HG03175 (cell line): ENCODE results near the gene CTSG.
"Not testable (repeated sequence)": the region's sequence is repeated elsewhere in the genome, so short reads cannot be mapped to it uniquely, and the experiment has no call there.

ENCODE experiments used
- ATAC-seq: cut with Tn5 transposase; IDR thresholded peaks from one replicate; pipeline ENCODE4 v1.9.1; 2021; ENCODE audit warnings: mild to moderate bottlenecking, moderate library complexity; ENCODE audit not compliant: unreplicated experiment

CTSG gene, protein sequence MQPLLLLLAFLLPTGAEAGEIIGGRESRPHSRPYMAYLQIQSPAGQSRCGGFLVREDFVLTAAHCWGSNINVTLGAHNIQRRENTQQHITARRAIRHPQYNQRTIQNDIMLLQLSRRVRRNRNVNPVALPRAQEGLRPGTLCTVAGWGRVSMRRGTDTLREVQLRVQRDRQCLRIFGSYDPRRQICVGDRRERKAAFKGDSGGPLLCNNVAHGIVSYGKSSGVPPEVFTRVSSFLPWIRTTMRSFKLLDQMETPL

GRCh38 chr14:24576182-24576581 lies at the start of gene CTSG:
Gene CTSG (minus strand): TSS chr14:24576250. CDS start chr14:24576223, 27 bp downstream.
- ATAC-seq = no peak

- ATAC-seq = no peak
Observed at GRCh38 chr14:24613747-24614146, 37.7 kb upstream of the CTSG start.

GRCh38 chr14:24613241-24613640 lies 37.2 kb upstream of the CTSG start:
- no peak for ATAC-seq

- ATAC-seq = no peak
Observed at GRCh38 chr14:24612196-24612595, 36.1 kb upstream of the CTSG start.

- ATAC-seq = peak; percentile 60
Observed at GRCh38 chr14:24609655-24610344, 33.8 kb upstream of the CTSG start, which contains the start of gene GZMH. Gene GZMH (minus strand): TSS chr14:24609685. CDS start chr14:24609613, 72 bp downstream.

GRCh38 chr14:24607635-24608514 lies 31.8 kb upstream of the CTSG start:
- no peak for ATAC-seq

DNA sequence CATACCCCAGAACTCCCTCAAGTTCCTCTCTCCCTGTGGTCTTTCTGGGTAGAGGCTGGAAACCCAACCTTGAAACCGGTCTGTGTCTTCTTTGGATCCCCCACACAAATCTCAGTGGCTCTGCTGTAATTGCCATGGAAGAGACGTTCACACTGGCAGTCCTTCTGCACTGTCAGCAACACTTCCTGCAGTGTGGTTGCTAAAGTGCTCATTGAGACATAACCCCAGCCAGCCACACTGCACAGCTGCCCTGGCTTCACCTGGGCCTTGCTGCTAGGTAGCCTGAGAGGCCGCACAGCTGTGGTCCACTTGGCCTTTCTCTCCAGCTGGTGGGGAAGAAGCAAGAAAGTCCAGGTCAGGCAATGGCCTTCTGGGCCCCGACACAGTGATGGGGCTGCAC lies 31.0 kb upstream of the CTSG start:
- no peak for ATAC-seq

DNA sequence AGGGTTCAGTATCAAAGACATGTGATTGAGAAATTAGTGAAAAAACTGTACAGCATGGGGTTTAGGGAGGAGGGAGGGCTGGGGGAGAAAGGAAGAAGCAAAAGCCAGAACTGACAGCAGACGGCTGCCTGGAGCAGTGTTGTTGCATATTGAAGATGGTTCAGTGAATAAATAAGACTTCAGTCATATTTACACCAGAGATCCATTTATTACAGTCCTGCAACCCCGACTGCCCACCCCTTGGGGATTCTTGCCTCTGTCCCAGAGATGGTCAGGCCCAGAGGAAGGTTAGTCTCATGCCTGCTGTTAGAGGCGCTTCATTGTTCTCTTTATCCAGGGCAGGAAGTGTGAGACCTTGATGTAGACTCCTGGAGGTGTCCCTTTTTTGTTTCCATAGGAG lies 30.2 kb upstream of the CTSG start:
- ATAC-seq = no peak

DNA sequence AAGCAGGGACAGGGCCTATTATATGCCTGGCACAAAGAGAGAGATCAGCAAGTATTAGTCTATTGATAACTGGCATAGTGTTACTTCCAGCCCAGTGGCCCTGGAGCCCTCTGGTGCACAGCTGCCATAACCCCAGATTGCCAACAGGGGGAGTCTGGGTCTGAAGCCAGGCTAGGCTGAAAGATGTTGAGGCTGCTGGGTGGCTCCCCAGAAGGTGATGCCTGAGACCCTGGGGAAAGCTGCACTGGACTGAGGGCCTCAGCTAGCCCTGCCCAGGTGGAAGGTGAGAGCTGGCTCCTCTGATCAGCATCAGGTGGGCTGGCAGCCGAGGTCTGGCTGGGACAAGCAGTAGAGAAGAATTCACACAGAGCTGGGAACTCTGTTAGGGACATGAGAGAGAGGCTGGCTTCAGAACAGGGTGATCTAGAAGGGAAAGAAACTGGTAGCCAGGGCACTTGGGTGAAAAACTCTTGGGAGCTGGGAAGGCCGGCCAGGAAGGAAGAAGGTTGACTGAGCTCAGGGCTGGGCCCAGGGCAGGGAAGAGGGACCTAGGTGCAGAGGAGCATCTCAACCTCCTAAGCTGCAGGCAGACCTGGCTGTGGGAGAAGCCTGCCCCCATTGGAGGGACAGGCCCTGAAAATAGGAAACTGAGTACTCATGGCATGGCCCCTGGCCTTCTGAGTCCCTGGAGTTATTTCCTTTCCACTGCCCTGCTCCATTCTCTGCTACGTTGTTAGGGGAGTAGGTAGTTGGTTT lies 29.6 kb upstream of the CTSG start:
- ATAC-seq = peak; percentile 79

DNA sequence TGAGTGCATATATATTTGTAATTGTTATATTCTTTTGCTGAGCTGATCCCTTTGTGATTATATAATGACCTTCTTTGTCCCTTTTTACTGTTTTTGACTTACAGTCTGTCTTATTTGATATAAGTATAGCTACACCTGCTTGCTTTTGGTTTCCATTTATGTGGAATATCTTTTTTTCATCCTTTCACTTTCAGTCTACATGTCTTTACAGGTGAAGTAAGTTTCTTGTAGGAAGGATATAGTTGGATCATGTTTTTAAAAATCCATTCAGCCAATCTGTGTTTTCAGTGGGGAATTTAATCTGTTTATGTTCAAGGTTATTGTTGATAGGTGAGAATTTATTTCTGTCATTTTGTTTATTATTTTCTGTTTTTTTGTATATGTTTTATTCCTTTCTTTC lies 21.4 kb upstream of the CTSG start:
- peak; percentile 41 for ATAC-seq

DNA sequence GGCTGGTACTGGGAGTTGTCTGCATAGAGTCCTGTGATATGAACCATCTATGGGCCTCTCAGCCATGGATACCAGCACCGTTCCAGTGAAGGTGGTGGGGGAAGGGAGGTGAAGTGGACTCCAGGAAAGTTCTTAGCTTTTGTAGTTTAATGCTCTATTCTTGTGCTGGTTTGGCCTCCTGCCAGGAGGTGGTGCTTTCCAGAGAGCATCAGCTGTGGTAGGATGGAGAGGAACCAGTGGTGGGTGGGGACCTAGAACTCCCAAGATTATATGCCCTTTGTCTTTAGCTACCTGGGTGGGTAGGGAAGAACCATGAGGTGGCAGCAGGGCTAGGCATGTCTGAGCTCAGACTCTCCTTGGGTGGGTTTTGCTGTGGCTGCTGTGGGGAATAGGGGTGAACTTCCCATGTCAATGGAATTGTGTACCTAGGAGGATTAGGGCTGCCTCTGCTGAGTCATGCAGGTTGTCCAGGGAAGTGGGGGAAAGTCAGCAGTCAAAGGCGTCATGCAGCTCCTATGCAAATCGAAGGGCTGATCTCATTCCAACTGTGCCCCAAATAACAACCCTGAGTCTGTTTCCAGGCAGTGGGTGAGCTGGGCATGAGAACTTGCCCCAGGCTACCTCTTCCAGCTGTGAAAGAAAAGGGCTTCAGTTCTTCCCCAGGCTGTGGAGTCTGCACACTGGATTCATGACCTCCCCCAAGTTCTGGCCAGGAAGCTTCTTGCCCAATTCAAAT lies 19.2 kb upstream of the CTSG start:
- ATAC-seq = no peak

DNA sequence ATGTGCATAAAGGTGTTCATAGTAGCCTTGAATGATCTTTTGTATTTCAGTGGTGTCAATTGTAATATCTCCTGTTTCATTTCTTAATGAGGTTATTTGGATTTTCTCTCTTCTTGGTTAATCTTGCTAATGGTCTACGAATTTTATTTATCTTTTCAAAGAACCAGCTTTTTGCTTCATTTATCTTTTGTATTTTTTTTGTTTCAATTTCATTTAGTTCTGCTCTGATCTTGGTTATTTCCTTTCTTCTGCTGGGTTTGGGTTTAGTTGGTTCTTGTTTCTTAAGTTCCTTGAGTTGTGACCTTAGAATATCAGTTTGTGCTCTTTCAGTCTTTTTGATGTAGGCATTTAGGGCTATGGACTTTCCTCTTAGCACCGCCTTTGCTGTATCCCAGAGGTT lies 15.0 kb upstream of the CTSG start:
- ATAC-seq = not testable (repeated sequence)

- not testable (repeated sequence) for ATAC-seq
Observed at GRCh38 chr14:24584402-24584801, 8.4 kb upstream of the CTSG start.

DNA sequence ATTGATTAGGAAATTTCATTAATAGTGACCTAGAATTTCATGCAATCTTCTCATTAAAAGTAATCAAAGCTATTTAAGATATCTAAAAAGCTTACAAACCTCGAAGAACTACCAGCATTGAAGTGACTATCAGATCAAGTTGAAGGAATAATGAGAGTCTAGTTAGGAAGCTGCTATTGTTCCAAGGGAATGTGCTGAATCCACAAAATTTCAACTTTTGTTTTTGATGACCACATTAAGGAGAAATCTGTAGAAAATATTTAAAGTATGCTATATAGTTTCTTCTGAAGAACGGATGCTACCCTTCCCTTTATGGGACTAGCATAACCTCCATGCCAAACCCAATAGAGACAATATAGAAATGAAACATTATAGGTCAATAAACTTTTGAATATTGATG lies 2.5 kb upstream of the CTSG start:
- ATAC-seq = no peak

DNA sequence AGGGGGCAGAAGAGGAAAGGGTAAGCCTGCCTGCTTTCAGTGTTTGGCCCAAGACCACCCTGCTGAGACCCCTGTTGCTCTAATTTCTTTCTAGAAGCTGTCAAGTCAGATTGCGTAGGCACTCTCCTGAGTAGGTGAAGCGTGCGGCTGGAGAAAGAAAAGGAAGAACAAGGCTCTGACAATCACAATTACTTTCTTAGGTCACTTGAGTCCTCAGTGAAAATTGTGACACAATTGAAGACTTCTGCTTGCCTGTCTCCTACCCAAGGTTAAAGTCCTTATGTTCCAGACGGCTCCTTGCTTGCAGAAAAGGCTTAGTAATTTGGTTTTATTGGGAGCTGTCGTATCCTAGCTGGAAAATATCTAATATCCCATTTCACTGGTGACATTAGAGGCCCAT lies 721 bp upstream of the CTSG start:
- ATAC-seq = no peak

GRCh38 chr14:24574206-24574774 lies 1.8 kb downstream of the CTSG start:
- ATAC-seq = no peak

DNA sequence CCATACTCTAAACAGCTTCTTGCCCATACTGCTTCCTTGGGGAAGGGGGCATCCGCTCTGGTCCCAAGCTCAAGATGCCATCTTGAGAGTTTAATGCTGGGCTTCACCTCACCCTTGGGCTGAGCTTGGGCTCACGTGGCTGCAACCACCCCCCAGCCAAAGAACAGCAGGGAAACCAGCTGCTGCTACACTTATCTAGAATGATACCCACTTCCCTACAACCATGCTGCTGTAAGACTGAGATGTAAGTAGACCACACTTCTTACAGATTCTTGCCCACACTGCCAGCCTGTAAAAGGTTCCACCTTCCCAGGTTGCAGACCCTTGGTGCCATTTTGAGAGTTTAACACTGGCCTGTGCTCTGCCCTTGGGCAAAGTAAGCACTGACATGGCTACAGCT lies 9.7 kb downstream of the CTSG start:
- ATAC-seq = no peak

GRCh38 chr14:24565766-24566165 lies 10.3 kb downstream of the CTSG start:
- no peak for ATAC-seq

GRCh38 chr14:24563505-24563904 lies 12.5 kb downstream of the CTSG start:
- ATAC-seq = no peak

DNA sequence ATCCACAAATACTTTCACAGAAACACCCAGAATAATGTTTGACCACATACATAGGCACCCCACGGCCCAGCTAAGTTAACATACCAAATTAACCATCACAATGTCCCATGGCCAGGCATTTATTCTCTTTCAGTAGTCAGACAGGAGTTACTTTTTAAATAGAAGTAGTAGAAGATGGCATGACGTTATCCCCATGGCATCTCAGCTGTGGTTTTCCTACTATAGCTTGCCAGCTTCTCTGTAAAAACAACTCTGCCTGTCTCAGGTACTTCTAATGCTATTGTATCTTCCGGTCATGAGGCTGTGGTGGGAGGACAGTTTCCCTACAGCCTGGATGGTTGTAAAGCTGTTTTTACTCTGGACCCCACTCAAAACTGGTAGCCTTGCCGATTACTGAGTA lies 19.3 kb downstream of the CTSG start:
- ATAC-seq = no peak
